Measurements from ENCODE around the gene UNC5C.
A peak's percentile ranks its signal among the peaks of the same experiment; 100 is the strongest.

The UNC5C gene

DNA sequence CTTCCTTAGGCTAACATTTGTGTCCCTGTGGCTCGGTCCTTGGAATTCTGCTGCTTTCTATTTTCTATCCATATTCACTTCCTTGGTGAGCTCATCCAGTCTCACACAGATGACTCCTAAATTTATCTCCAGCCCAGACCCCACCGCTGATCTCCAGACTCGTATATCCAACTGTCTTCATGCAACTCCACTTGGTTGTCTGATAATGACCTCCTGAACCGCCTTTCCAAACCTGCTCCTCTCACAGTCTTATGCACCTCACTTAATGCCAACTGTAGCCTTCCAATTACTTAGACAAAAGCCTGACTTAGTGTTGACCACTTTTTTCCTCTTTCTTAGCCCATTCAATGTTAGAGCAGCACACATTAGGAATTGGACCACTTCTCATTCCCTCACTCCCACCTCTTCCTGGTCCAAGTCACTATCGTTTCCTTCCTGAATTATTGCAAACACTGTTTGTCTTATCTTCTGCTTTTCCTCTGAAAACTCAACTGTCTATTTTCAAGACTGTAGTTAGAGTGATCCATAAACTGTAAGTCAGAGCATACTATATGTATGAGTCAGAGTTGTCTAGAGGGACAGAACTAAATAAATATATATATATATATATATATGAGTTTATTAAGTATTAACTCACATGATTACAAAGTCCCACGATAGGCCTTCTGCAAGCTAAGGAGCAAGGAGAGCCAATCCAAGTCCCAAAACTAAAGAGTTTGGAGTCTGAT is 292.5 kb downstream of the UNC5C start:
- DNase-seq: peak in 1 of 2 donors; percentile 43

DNA sequence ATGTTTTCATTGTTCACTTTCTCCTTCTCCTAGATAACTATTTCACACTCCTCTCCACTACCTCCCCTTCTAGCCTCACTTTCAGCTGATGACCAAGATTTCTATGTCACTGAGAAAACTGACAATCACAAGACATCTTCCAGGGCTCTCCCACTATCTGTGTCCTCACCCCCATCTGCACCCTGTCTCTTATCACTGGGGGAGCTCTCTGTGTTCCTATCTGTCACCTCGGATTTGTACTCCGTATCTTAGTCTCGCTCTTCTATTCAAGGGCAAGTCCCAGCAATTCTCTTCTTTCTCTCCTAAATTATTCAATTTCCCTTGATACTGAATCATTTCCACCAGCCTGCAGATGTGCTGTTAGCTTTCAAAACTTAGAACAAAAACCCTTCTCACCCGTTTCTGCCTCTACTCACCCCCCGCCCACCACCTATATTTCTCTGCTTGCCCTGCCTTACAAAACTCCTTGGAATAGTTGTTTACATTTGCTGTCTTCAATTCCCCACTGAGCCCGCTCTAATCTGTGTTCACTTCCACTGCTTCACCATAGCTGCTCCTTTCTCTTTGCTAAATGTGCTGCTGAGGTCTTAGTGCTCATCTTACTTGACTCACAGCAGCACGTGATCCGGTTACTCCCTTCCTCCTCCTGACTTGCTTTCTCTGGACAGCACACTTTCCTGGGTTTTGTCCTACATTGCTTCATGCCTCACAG is 293.2 kb downstream of the UNC5C start:
- DNase-seq: no peak

DNA sequence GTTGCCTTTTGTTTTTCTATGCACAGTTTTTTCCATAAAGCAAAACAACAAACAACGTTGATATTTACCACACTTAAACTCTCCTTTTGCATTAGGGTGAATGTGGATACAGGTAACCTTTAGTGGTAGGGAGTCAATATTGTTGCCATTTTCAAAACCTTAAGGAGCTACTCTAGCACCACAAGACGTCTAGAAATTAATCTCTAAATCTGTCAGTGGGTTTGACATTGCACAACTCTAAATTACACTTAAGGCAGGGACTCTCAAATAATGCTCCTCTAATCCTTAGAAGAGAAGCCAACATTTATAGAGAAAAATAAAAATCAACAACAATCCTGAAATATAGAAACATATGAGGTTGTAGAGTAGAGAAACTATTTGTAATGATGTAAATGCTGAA is 297.2 kb downstream of the UNC5C start:
- no peak for DNase-seq

DNA sequence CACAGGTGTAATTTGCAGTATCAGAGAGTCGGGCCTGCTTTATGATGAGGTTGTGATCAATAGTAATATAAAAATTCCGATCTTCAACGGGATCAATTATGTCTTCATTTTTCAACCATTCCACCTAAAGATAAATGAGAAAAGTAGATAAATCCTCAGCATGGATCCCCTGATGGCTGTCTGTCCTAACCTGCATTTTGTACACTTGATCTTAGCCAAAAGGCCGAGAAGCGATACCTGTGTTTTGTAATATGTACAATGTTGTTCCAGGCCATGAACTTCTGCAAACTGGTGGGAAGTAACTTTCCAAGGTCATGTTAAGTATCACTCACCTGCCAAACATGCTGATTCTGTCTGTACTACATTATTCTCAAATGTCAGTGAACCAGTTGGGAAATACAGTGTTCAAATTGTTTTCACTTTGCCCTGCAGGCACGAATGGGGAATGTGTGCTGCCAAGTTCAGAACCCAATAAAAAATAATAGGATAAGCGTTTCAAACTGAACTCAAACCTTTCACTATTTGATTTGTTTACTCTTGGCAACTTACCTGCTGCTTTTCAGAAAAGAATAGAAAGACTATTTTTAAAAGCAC is 298.1 kb downstream of the UNC5C start:
- DNase-seq: no peak

- DNase-seq: no peak
Measured at GRCh38 chr4:95249426-95250021, 299.2 kb downstream of the UNC5C start.

DNA sequence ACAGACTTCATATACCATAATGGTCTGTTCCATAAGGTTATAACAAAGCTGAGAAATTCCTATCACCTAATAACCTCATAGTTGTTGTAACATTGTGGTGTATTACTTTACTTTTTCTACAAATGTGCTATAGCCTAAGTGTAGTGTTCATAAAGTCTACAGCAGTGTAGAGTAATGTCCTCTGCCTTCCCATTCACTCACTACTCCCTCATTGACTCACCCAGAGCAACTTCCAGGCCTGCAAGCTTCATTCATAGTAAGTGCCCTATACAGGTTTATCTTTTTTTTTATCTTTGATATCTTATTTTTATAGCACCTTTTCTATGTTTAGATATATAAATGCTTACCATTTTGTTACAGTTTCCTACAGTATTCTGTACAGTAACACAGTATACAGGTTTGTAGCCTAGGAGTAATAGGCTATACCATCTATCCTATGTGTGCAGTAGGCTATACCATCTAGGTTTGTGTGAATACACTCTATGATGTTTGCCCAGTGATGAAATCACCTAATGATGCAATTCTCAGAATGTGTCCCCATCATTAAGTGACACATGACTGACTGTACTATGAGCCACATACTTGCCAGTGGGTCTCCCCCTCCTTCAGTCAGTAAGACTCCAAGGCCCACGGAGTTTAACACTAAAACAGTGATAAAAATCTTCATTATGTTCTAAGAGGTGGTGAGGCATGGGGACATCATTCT is 299.9 kb downstream of the UNC5C start:
- peak; percentile 2 to 19 for DNase-seq

GRCh38 chr4:95243892-95244291 is 304.9 kb downstream of the UNC5C start:
- no peak for DNase-seq

GRCh38 chr4:95238554-95238953 is 310.2 kb downstream of the UNC5C start:
- no peak for DNase-seq

DNA sequence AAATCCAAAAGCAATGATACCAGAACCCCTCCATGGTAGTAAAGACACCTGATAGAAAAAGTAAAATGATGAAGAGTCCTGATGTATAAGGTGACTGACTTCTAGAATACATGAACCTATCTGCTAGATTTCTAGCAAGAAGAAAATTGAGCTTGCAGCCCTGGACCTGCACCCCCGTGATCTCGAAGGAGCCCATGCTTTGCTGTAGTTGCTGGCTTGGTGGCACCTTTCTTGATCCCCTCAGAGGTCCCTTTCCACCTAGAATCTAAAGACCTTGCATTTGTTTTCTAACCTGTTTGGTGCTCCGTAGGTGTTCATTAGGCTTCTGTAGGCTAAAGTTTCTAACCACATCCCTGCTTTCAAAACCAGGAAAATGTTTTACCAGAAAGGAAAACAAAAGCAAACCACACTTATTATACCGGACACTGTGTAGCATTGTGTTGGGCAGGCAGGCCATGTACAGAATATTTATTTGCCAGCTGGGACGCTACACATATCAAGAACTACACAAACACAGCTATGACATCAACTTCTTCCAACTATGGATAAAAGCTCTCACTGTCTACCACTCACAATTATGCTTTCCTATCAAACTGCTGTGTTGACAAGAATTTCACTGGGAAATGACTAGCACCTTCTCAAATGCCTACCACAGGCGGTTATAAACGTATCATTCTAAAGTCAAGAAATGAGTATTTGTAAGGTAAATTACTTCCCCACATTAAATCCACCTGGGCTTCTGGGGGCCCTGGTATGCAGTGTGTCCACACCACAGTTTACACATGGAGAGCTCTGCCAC is 316.2 kb downstream of the UNC5C start:
- DNase-seq: no peak

GRCh38 chr4:95231681-95232080 is 317.1 kb downstream of the UNC5C start:
- DNase-seq: no peak

GRCh38 chr4:95225849-95226248 is 322.9 kb downstream of the UNC5C start:
- DNase-seq: no peak

GRCh38 chr4:95224402-95224801 is 324.4 kb downstream of the UNC5C start:
- no peak for DNase-seq

- DNase-seq: no peak
Measured at GRCh38 chr4:95220205-95221175, 328.3 kb downstream of the UNC5C start.

- no peak for DNase-seq
Measured at GRCh38 chr4:95219109-95219508, 329.7 kb downstream of the UNC5C start.

- no peak for DNase-seq
Measured at GRCh38 chr4:95217197-95217596, 331.6 kb downstream of the UNC5C start.

DNA sequence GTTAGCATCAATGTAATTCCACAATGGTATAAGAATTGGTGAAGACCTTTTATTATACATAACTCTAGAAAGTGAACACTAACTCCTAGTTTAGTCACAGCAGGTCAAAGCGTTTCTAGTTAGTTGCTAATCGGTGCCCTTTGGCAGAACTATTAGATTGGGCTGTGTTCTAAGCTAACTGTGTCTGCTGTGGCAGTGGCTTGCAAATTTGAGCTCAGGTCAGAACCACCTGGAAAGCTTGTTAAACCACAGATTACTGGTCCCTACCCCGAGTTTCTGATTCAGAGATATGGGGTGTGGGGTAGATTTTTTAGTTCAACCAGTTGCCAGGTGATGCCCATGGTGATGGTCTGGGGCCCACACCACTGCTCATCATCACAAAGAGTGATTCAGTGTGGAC is 332.1 kb downstream of the UNC5C start:
- DNase-seq: no peak

- DNase-seq: peak; percentile 74 to 93
Measured at GRCh38 chr4:95215991-95216605, 332.7 kb downstream of the UNC5C start.

DNA sequence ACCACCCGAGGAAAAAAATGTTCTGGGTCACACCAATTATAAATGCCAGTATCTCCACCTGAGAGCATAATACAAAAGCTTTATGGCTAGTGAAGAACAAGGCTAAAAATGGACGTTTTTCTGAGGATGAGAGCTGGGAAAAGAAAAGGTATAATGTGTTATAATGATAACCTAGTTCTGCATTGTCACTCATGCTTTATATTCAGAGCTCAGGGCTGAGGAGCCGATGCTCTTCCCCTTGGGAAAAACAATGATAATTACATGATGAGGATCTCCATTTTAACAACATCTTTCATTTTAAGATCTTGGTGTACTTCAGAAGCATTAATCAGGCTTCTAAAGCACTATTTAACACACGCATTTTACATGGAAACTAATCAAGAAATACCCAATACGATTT is 333.7 kb downstream of the UNC5C start:
- DNase-seq: no peak

DNA sequence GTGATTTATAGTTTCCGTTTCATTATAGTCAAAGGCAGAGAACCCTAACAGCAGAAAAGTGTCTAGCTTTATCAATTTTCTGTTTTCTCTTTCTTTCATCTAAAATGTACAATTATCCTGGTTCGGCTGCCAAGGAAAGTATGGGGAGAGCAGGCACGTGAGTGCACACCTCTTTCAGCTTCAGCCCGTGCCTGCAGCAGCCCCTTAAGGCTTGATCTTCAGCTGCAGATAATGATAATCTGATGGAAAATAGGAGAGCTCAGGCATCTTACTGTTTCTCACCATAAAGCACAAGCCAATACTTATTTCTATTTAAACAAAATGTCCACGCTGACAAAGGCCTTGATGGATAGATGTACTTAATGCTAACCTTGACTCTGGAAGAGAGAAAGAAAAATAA is 334.4 kb downstream of the UNC5C start:
- no peak for DNase-seq

DNA sequence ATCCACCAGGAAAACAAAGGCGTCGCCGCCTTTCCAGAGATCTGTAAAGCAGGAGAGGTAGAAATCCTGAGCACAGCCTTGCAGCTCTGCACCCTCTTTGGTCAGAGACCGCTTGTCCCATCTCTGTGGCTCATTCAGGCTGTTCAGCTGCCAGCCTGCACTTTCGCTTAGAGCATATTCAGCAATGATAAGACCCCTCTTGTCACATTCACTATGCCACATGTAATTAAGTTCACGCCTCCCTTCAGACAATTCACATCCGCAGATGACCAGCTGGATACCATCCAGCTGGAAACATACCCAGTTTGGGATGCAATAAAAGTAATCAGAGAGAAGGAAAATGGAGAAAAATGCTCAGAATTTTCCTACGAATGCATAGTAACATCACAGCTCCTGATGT is 335.4 kb downstream of the UNC5C start:
- DNase-seq: no peak

All from inflammatory macrophage (primary cell).